Esophagus muscularis mucosa (tissue), 4 donors: ENCODE data around the gene CDRT4. TPM values are rescaled to one million over a fixed set of nuclear protein-coding genes. Genes with fewer than 3 reads are reported as not detected.

Experiments used
- DNase-seq: peaks from one replicate; pipeline ENCODE4 v3.0.0-alpha.2; 2017; ENCODE audit errors: extremely low spot score
- H3K27ac ChIP-seq, 4 donors: fragments of 200-600 bp; sonication (generic); replicated peaks in 1 of 4; 1 replicate in 3 of 4; 2 replicates in 1 of 4; pipeline ENCODE4 v1.5.1; 2016 to 2019; ENCODE audit warnings: mild to moderate bottlenecking in 1 of 4
- H3K27me3 ChIP-seq, 4 donors: fragments of 200-600 bp; sonication (generic); one replicate each; pipeline versions ENCODE4 v1.5.1 to v1.6.0; 2016 to 2019
- H3K36me3 ChIP-seq, 4 donors: fragments of 200-600 bp; sonication (generic); one replicate each; pipeline ENCODE4 v1.5.1; 2016 to 2019
- H3K4me1 ChIP-seq, 4 donors: fragments of 200-600 bp; sonication (generic); one replicate each; pipeline ENCODE4 v1.5.1; 2016 to 2019
- H3K4me3 ChIP-seq, 4 donors: fragments of 200-600 bp; sonication (generic); 1 replicate in 2 of 4; 2 replicates in 2 of 4; pipeline ENCODE4 v1.5.1; 2016 to 2019; ENCODE audit warnings: mild to moderate bottlenecking in 4 of 4, moderate library complexity in 1 of 4
- H3K9me3 ChIP-seq, 4 donors: fragments of 200-600 bp; sonication (generic); 1 replicate in 3 of 4; 2 replicates in 1 of 4; pipeline ENCODE4 v1.5.1; 2016 to 2019
- EP300 ChIP-seq: sonication (generic); formaldehyde crosslinking; IDR thresholded peaks from one replicate; pipeline ENCODE4 v1.6.1; 2017; ENCODE audit warnings: antibody characterized with exemption
- POLR2A ChIP-seq: fragments of 450-650 bp; IDR thresholded peaks from one replicate; pipeline ENCODE4 v1.6.1; 2017; ENCODE audit warnings: antibody characterized with exemption, moderate library complexity, mild to moderate bottlenecking, low read depth
- POLR2AphosphoS5 ChIP-seq, 2 donors: sonication (generic); formaldehyde crosslinking; IDR thresholded peaks; one replicate each; pipeline ENCODE4 v1.6.1; 2017; ENCODE audit warnings: antibody characterized with exemption in 2 of 2
- WGBS: methylation state at CpG from one replicate; pipeline ENCODE4 v1.1.5; 2018; 5-methylcytosine and 5-hydroxymethylcytosine counted together
- intact Hi-C: fragments of 100-400 bp; cut with DNase I; formaldehyde crosslinking; loops from one replicate; pipeline ENCODE4 v1.15.1; 2023
- total RNA-seq, 4 donors: library from RNA; depleted of rRNA; stranded (reverse); fragments of >200 nt; gene quantifications; one replicate each; pipeline versions ENCODE4 v1.1.0 to v1.2.1, GENCODE V29; 2016
- TF ChIP-seq, protein P1 (sequence below), 3 experiments: fragments of 200-600 bp in 2 of 3; fragments of 450-650 bp in 1 of 3; sonication (generic) in 2 of 3; IDR thresholded peaks; one replicate each; pipeline ENCODE4 v1.5.1; 2017 to 2019; ENCODE audit warnings: antibody characterized with exemption in 3 of 3, mild to moderate bottlenecking in 2 of 3, moderate library complexity in 1 of 3

Gene CDRT4
- total RNA-seq, 4 donors from 2014 or later = 1.6 to 6.6 (median 3.4) TPM

GRCh38 chr17:15386083-15386482 is 81.3 kb downstream of the CDRT4 start:
- Histone ChIP-seq H3K27me3 (no peaks in the 10 kb centered on the region), H3K27ac (no peak overlapping the region), H3K36me3 (no peaks in the 10 kb centered on the region), H3K4me3 (no peak overlapping the region), H3K4me1 (peaks cover 0 to 12% (median 3%) of the 10 kb centered on the region in 4 donors), H3K9me3 (no peaks in the 10 kb centered on the region)
- WGBS = 97% methylated on average over 4 of the region's 4 CpGs
- intact Hi-C loops = no loop called here
- no peak for DNase-seq
- TF ChIP-seq EP300 (no peak), POLR2AphosphoS5 (IDR thresholded peaks at IDR 0.05) (no peak), POLR2A (no peak)
- TF ChIP-seq, protein P1, sequence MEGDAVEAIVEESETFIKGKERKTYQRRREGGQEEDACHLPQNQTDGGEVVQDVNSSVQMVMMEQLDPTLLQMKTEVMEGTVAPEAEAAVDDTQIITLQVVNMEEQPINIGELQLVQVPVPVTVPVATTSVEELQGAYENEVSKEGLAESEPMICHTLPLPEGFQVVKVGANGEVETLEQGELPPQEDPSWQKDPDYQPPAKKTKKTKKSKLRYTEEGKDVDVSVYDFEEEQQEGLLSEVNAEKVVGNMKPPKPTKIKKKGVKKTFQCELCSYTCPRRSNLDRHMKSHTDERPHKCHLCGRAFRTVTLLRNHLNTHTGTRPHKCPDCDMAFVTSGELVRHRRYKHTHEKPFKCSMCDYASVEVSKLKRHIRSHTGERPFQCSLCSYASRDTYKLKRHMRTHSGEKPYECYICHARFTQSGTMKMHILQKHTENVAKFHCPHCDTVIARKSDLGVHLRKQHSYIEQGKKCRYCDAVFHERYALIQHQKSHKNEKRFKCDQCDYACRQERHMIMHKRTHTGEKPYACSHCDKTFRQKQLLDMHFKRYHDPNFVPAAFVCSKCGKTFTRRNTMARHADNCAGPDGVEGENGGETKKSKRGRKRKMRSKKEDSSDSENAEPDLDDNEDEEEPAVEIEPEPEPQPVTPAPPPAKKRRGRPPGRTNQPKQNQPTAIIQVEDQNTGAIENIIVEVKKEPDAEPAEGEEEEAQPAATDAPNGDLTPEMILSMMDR (IDR thresholded peaks at IDR 0.05) = no peak

Other genes starting within 250 kb of the CDRT4 start
- gene PMP22, start 202.3 kb downstream of the CDRT4 start, total RNA-seq = 100 to 1,000 TPM; 171 to 253 (median 237) TPM
- gene TEKT3, start 126.0 kb downstream of the CDRT4 start, total RNA-seq = not detected
- 10 to 100 TPM in 1 of 4 donors, 1 to 10 TPM in 3; 4.3 to 19.9 (median 6.1) TPM for gene TVP23C, start 95.9 kb upstream of the CDRT4 start, total RNA-seq
- under 1 TPM in 1 of 4 donors, not detected in 3; 0.52 TPM for gene FBXW10B, start 152.1 kb upstream of the CDRT4 start, total RNA-seq
- 10 to 100 TPM; 23.2 to 42.0 (median 30.4) TPM for gene TRIM16, start 216.7 kb upstream of the CDRT4 start, total RNA-seq
- 10 to 100 TPM; 15.2 to 20.4 (median 18.9) TPM for gene ZNF286A, start 232.1 kb upstream of the CDRT4 start, total RNA-seq